Uterus (tissue), 4 donors: ENCODE measurements around the gene TMEM31. TPM values are rescaled to one million over a fixed set of nuclear protein-coding genes. Genes with fewer than 3 reads are reported as not detected.

Experiments used
- DNase-seq, 2 donors: peaks; one replicate each; pipeline ENCODE4 v3.0.0-alpha.2; 2019 to 2020
- H3K27ac ChIP-seq, 2 donors: fragments of 200-600 bp; sonication (generic); 1 replicate in 1 of 2; 2 replicates in 1 of 2; pipeline ENCODE4 v1.5.1; 2016 to 2018
- H3K27me3 ChIP-seq, 2 donors: fragments of 200-600 bp; sonication (generic); one replicate each; pipeline ENCODE4 v1.5.1; 2018 to 2019; ENCODE audit warnings: control low read depth in 1 of 2
- H3K36me3 ChIP-seq, 2 donors: fragments of 200-600 bp; sonication (generic); one replicate each; pipeline ENCODE4 v1.5.1; 2019; ENCODE audit warnings: control low read depth in 1 of 2
- H3K4me1 ChIP-seq, 2 donors: fragments of 200-600 bp; sonication (generic); one replicate each; pipeline ENCODE4 v1.5.1; 2018 to 2019; ENCODE audit warnings: control low read depth in 1 of 2
- H3K4me3 ChIP-seq, 2 donors: fragments of 200-600 bp; sonication (generic); 1 replicate in 1 of 2; 2 replicates in 1 of 2; pipeline ENCODE4 v1.5.1; 2018 to 2019; ENCODE audit warnings: mild to moderate bottlenecking in 1 of 2
- H3K9me3 ChIP-seq, 2 donors: fragments of 200-600 bp; sonication (generic); one replicate each; pipeline ENCODE4 v1.5.1; 2019; ENCODE audit warnings: control low read depth in 1 of 2
- CTCF ChIP-seq, 4 experiments: fragments of 200-600 bp in 2 of 4; fragments of 450-650 bp in 2 of 4; sonication (generic) in 2 of 4; IDR thresholded peaks; one replicate each; pipeline ENCODE4 v1.5.1; 2016 to 2019; ENCODE audit warnings: antibody characterized with exemption in 4 of 4, mild to moderate bottlenecking in 2 of 4, moderate library complexity in 1 of 4
- POLR2A ChIP-seq, 2 donors: fragments of 450-650 bp; IDR thresholded peaks; one replicate each; pipeline ENCODE4 v1.6.1; 2016; ENCODE audit warnings: antibody characterized with exemption in 2 of 2, mild to moderate bottlenecking in 1 of 2, moderate library complexity in 1 of 2
- intact Hi-C: fragments of 100-400 bp; cut with DNase I; formaldehyde crosslinking; loops from one replicate; pipeline ENCODE4 v1.15.1; 2023; ENCODE audit warnings: low total_unique reads
- total RNA-seq, 4 donors: library from RNA; depleted of rRNA in 3 of 4; stranded (reverse); fragments of >200 nt in 3 of 4; gene quantifications; one replicate each; pipeline versions ENCODE4 v1.1.0 to v1.2.4, GENCODE V29; 2014 to 2023
- donor health status: DM: yes; HTN: yes; CAD: no.

The TMEM31 gene
- total RNA-seq, 4 donors from 2014 or later = 0.85 TPM; not detected in 3

GRCh38 chrX:103730147-103730795 is 19.6 kb downstream of the TMEM31 start:
- Histone ChIP-seq H3K36me3 (no peaks in the 10 kb centered on the region), H3K9me3 (no peaks in the 10 kb centered on the region), H3K27me3 (peaks cover 0 to 7% of the 10 kb centered on the region in 2 donors), H3K4me3 (no peak overlapping the region), H3K4me1 (no peaks in the 10 kb centered on the region), H3K27ac (peak overlapping the region; percentile 57 to 62)
- TF ChIP-seq POLR2A (IDR thresholded peaks at IDR 0.05) (no peak), CTCF (IDR thresholded peaks at IDR 0.05) (no peak)
- no peak for DNase-seq
- intact Hi-C loops = no loop called here

- Histone ChIP-seq H3K4me3 (no peak overlapping the region), H3K27me3 (peaks cover 0 to 7% of the 10 kb centered on the region in 2 donors), H3K27ac (peak overlapping the region; percentile 57 to 62), H3K4me1 (no peaks in the 10 kb centered on the region), H3K36me3 (no peaks in the 10 kb centered on the region), H3K9me3 (no peaks in the 10 kb centered on the region)
- TF ChIP-seq CTCF (IDR thresholded peaks at IDR 0.05) = no peak
- intact Hi-C loops = no loop called here
- DNase-seq = no peak
Observed at GRCh38 chrX:103730796-103731493, 20.2 kb downstream of the TMEM31 start.

GRCh38 chrX:103733017-103733416 is 22.3 kb downstream of the TMEM31 start:
- H3K4me1 ChIP-seq = no peaks in the 10 kb centered on the region
- H3K36me3 ChIP-seq = no peaks in the 10 kb centered on the region
- no peak for DNase-seq
- peaks cover 0 to 7% of the 10 kb centered on the region in 2 donors for H3K27me3 ChIP-seq
- no peaks in the 10 kb centered on the region for H3K9me3 ChIP-seq
- no peak overlapping the region for H3K4me3 ChIP-seq
- H3K27ac ChIP-seq = no peak overlapping the region
- TF ChIP-seq POLR2A (IDR thresholded peaks at IDR 0.05) = no peak
- no peak for TF ChIP-seq CTCF (IDR thresholded peaks at IDR 0.05)
- intact Hi-C loops = no loop called here

- TF ChIP-seq CTCF (IDR thresholded peaks at IDR 0.05) = no peak
- no peak for TF ChIP-seq POLR2A (IDR thresholded peaks at IDR 0.05)
- DNase-seq = no peak
- H3K9me3 ChIP-seq = no peaks in the 10 kb centered on the region
- H3K27me3 ChIP-seq = peaks cover 0 to 7% of the 10 kb centered on the region in 2 donors
- no peaks in the 10 kb centered on the region for H3K4me1 ChIP-seq
- intact Hi-C loops = no loop called here
- no peak overlapping the region for H3K27ac ChIP-seq
- no peak overlapping the region for H3K4me3 ChIP-seq
- H3K36me3 ChIP-seq = no peaks in the 10 kb centered on the region
Observed at GRCh38 chrX:103734125-103734760, 23.5 kb downstream of the TMEM31 start.

- no peak for TF ChIP-seq POLR2A (IDR thresholded peaks at IDR 0.05)
- TF ChIP-seq CTCF (IDR thresholded peaks at IDR 0.05) = no peak
- Histone ChIP-seq H3K9me3 (no peaks in the 10 kb centered on the region), H3K4me3 (no peak overlapping the region), H3K27me3 (peaks cover 0 to 7% of the 10 kb centered on the region in 2 donors), H3K27ac (no peak overlapping the region), H3K4me1 (no peaks in the 10 kb centered on the region), H3K36me3 (no peaks in the 10 kb centered on the region)
- no peak for DNase-seq
- intact Hi-C loops = no loop called here
Observed at GRCh38 chrX:103737696-103738095, 27.0 kb downstream of the TMEM31 start.
